ENCODE measurements around the gene CTNNA1.

CTNNA1 gene

DNA sequence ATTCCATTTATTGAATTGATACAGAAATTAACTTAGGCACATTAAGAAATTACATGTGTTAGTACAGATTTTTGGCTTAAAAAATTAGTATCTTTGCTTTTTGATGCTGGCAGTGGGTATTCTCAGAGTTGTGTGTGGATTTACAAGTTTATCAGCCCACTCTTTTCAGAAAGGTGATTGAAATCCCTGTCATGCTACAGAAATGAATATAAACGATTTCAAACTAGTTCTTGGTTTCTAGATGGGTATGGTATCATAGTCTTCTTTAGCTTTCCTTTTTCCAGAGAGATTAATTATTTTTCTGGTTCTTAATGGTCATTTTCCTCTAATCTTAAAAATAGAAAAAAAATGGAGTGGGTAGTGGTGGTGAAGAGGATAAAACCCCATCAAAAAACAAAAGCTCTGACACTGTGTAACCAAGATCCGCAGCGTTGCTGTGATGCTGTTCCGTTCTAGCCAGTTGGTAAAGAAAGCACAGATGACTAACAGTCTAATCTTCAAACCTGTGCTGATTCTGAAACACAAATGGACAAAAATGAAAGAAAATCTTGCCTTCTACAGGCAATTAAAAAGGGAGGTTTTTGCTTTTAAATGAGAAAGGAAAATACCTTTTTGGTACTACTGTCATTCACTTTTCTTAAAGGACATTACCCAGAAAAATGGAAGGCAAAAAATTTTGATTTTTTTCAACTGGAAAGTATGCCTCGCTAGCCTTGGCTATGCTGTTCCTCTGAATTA is 116.7 kb downstream of the CTNNA1 start:
- no peak overlapping the region for H3K27ac ChIP-seq (ENCODE audit: low read length)
- no peaks in the 10 kb centered on the region for H3K36me3 ChIP-seq (ENCODE audit: control insufficient read depth in 1 of 2, insufficient read depth in 2 of 2, low read length in 2 of 2)
- H3K4me3 ChIP-seq (ENCODE audit: low read depth in 1 of 2, low read length in 2 of 2), result no peak overlapping the region
- no peaks in the 10 kb centered on the region for H3K27me3 ChIP-seq (ENCODE audit: low read depth, low read length)
- no peaks in the 10 kb centered on the region for H3K9me3 ChIP-seq (ENCODE audit: control insufficient read depth in 1 of 2, low read length in 2 of 2)
- H3K4me1 ChIP-seq (ENCODE audit: control insufficient read depth in 1 of 2, insufficient read depth in 2 of 2, low read length in 2 of 2), result peaks cover 6 to 43% of the 10 kb centered on the region in 2 donors

DNA sequence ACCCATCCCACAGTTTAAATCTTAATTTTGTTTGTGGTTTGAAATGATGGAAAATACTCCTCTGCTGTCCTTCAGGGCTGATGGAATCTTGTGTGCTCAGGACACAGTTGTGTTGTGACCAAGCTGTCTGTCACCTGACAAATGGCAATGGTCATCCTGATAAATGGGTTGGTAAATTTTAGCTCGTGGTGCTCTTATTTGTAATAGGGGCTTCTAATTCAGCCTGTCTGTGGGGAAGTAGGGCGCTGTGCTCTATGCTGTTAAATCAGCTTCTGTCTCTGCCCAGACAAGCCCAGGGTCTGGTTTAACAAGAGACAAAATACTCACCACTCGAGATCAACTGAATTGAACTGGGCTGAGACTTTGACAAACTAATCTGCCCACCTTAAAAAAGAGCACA is 117.4 kb downstream of the CTNNA1 start:
- no peak overlapping the region for H3K27ac ChIP-seq (ENCODE audit: low read length)
- no peaks in the 10 kb centered on the region for H3K27me3 ChIP-seq (ENCODE audit: low read depth, low read length)
- H3K4me3 ChIP-seq (ENCODE audit: low read depth in 1 of 2, low read length in 2 of 2), result no peak overlapping the region
- H3K4me1 ChIP-seq (ENCODE audit: control insufficient read depth in 1 of 2, insufficient read depth in 2 of 2, low read length in 2 of 2), result peaks cover 6 to 43% of the 10 kb centered on the region in 2 donors
- no peaks in the 10 kb centered on the region for H3K36me3 ChIP-seq (ENCODE audit: control insufficient read depth in 1 of 2, insufficient read depth in 2 of 2, low read length in 2 of 2)
- no peaks in the 10 kb centered on the region for H3K9me3 ChIP-seq (ENCODE audit: control insufficient read depth in 1 of 2, low read length in 2 of 2)

DNA sequence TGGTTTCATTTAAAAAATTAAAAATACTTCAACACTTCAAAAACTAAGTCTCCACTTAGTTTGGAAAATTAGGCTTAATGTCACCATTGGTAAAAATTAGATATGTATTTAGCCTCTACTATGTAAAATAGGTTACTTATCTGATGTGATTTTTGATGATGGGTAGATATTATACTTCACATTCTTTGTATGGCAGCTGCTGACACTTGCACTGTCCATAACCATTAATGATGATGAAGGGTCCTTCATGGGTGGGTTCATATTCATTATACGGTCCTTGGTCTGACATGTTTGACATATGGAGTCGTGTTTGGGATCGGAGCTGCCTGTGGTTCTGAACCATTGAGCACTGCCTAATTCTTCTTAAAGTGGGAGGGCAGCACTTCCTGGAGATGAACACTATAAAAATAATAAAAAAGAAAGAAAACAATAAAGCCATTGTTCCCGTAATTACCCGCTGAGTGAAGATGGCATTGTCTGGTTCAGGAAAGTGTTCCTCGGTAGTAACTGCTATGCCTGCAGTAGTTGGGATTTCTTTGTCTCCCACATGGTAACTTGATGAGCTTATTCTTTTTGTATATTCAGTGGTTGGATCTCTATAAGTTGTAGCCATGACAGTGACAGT is 119.7 kb downstream of the CTNNA1 start:
- Histone ChIP-seq H3K9me3 (ENCODE audit: control insufficient read depth in 1 of 2, low read length in 2 of 2) (no peaks in the 10 kb centered on the region), H3K4me3 (ENCODE audit: low read depth in 1 of 2, low read length in 2 of 2) (no peak overlapping the region), H3K27me3 (ENCODE audit: low read depth, low read length) (no peaks in the 10 kb centered on the region), H3K27ac (ENCODE audit: low read length) (no peak overlapping the region), H3K36me3 (ENCODE audit: control insufficient read depth in 1 of 2, insufficient read depth in 2 of 2, low read length in 2 of 2) (no peaks in the 10 kb centered on the region), H3K4me1 (ENCODE audit: control insufficient read depth in 1 of 2, insufficient read depth in 2 of 2, low read length in 2 of 2) (peaks cover 6 to 40% of the 10 kb centered on the region in 2 donors)

DNA sequence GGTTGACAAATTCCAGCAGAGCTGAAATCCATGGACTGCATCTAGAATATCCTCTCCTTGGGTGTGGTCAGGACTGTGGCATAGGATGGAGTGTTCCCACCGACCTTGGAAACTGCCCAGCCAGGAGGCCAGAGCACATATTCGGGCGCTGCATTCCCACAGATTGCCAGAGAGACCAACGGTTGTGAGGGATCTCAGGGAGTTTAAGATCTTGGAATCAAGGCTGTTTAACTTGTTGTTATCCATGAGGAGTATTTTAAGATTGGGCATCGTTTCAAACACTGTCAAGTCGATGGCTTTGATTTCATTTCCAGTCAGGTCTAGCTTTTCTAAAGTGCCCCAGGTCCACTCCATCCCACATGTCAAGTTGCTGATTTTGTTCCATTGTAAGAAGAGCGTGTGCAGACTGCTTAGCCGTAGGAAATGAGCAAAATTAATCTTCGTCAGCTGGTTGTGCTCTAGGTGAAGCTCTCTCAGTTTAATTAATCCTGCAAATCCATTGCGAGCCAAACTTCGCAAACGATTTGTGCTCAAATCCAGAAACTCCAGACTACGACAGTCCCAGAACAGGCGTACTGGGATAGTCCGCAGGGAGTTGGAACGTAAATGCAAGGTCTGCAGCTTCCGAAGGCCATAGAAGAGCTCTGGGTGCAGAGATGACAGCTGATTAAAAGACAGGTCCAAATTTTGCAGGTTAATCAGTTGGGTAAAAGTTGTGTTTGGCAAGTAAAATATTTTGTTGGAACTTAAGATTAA is 120.4 kb downstream of the CTNNA1 start:
- H3K4me3 ChIP-seq (ENCODE audit: low read depth in 1 of 2, low read length in 2 of 2), result no peak overlapping the region
- H3K4me1 ChIP-seq (ENCODE audit: control insufficient read depth in 1 of 2, insufficient read depth in 2 of 2, low read length in 2 of 2), result peaks cover 6 to 40% of the 10 kb centered on the region in 2 donors
- no peaks in the 10 kb centered on the region for H3K36me3 ChIP-seq (ENCODE audit: control insufficient read depth in 1 of 2, insufficient read depth in 2 of 2, low read length in 2 of 2)
- no peaks in the 10 kb centered on the region for H3K9me3 ChIP-seq (ENCODE audit: control insufficient read depth in 1 of 2, low read length in 2 of 2)
- no peaks in the 10 kb centered on the region for H3K27me3 ChIP-seq (ENCODE audit: low read depth, low read length)
- H3K27ac ChIP-seq (ENCODE audit: low read length), result no peak overlapping the region

DNA sequence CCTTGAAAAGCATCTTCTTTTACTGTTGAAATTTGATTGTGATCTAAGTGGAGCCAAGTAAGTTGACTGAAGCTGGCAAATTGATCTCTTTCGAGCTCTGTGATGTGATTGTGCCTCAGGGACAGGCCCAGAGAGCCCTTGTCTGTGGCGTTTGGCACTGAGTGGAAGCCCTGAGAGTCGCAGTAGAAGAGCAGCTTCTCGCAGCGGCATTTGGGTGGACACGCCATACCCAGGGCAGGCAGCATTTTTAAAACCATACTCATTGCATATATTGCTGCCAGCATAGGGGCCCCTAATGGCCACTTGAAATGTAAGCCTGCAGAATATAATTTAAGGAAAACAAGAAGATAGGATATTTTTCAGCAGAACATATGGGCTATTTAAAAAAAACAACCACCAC is 121.0 kb downstream of the CTNNA1 start:
- H3K4me3 ChIP-seq (ENCODE audit: low read depth in 1 of 2, low read length in 2 of 2), result no peak overlapping the region
- no peaks in the 10 kb centered on the region for H3K36me3 ChIP-seq (ENCODE audit: control insufficient read depth in 1 of 2, insufficient read depth in 2 of 2, low read length in 2 of 2)
- no peak overlapping the region for H3K27ac ChIP-seq (ENCODE audit: low read length)
- no peaks in the 10 kb centered on the region for H3K27me3 ChIP-seq (ENCODE audit: low read depth, low read length)
- H3K9me3 ChIP-seq (ENCODE audit: control insufficient read depth in 1 of 2, low read length in 2 of 2), result no peaks in the 10 kb centered on the region
- peaks cover 6 to 40% of the 10 kb centered on the region in 2 donors for H3K4me1 ChIP-seq (ENCODE audit: control insufficient read depth in 1 of 2, insufficient read depth in 2 of 2, low read length in 2 of 2)

DNA sequence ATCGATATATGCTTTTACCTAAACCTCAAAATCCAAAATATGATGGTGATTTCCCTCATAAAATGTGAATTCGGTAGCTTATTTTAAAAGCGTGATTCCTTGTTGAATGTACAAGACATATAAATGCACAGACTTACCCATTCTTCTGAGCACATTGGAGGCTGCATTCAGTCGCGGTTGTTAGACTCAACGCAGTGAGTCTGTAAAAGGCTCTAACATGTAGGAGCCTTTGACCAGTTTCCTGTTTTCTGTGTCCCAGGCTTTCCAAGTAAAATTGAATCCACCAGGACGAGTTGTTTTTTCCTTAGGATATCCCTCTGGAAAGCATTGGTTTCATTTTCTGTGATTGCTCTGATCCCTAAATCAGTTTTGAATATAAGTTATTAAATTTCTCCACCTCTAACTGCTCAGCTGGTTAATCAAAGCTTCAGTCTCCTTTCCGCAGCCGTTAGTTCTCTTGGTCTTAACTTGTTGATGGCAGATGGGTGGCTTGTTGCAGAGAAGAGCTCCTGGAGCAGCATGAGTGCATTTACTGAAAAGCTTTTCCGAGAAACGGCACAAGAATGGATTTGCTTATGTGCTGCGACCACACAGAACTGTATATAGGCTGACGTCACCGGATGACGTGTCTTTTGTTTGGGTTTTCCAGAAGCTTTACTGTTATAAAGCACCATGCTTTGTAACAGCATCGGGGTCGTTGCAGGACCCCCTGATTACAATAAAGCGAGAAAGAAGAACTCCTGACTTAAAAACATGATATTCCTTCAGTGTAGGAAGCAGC is 121.7 kb downstream of the CTNNA1 start, which contains the start of gene LRRTM2:
LRRTM2 (minus strand) TSS at position 565 of the 781 bp plus-strand sequence; CDS start at position 141, 424 bp downstream.
- Histone ChIP-seq H3K4me3 (ENCODE audit: low read depth in 1 of 2, low read length in 2 of 2) (peak within 1 kb of the TSS; percentile 41), H3K27ac (ENCODE audit: low read length) (peak within 1 kb of the TSS; percentile 40), H3K9me3 (ENCODE audit: control insufficient read depth in 1 of 2, low read length in 2 of 2) (no peaks in the 10 kb centered on the region), H3K36me3 (ENCODE audit: control insufficient read depth in 1 of 2, insufficient read depth in 2 of 2, low read length in 2 of 2) (no peaks in the 10 kb centered on the region), H3K27me3 (ENCODE audit: low read depth, low read length) (no peaks in the 10 kb centered on the region), H3K4me1 (ENCODE audit: control insufficient read depth in 1 of 2, insufficient read depth in 2 of 2, low read length in 2 of 2) (peaks cover 6 to 40% of the 10 kb centered on the region in 2 donors)

DNA sequence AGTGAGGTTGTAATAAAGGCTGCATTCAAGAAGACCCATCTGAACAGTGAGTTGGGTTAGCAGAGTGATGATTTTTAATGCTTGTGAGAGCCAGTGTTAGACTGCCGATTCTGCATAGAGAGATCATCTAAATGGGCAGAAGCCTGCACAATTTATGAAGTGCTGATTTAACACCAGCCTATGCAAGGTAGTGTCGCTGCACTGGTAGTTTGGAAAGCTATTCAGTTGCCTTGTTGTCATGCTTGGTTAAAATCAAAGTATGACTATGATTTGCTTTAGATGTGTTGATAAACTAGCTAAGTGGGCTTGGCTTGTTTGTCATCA is 122.3 kb downstream of the CTNNA1 start:
- Histone ChIP-seq H3K4me1 (ENCODE audit: control insufficient read depth in 1 of 2, insufficient read depth in 2 of 2, low read length in 2 of 2) (peaks cover 6 to 35% of the 10 kb centered on the region in 2 donors), H3K4me3 (ENCODE audit: low read depth in 1 of 2, low read length in 2 of 2) (peak overlapping the region; percentile 41)

DNA sequence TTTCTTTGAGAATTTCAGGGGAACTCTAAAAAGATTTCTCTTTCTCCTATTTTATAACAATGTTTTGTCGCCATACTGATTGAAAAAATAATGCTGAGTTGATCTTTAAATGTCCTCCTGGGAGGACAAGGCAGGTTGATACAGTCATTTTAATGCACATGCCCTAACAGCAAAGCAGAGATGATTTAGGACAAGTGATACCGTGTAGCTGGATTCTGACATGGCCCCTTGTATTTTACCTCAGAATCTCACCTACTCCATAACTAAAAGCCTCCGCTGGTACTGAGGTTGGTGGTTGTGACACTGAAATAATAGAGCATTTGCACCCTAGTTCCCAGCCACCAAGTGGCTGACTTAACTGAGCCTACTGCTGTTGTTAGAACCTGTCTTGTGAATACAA is 122.7 kb downstream of the CTNNA1 start:
- Histone ChIP-seq H3K4me3 (ENCODE audit: low read depth in 1 of 2, low read length in 2 of 2) (no peak overlapping the region), H3K9me3 (ENCODE audit: control insufficient read depth in 1 of 2, low read length in 2 of 2) (no peaks in the 10 kb centered on the region), H3K27me3 (ENCODE audit: low read depth, low read length) (no peaks in the 10 kb centered on the region), H3K27ac (ENCODE audit: low read length) (no peak overlapping the region), H3K36me3 (ENCODE audit: control insufficient read depth in 1 of 2, insufficient read depth in 2 of 2, low read length in 2 of 2) (no peaks in the 10 kb centered on the region), H3K4me1 (ENCODE audit: control insufficient read depth in 1 of 2, insufficient read depth in 2 of 2, low read length in 2 of 2) (peaks cover 6 to 31% of the 10 kb centered on the region in 2 donors)

More for the DNA sequence above, 122.3 kb downstream of the CTNNA1 start:
- H3K27me3 ChIP-seq (ENCODE audit: low read depth, low read length), result no peaks in the 10 kb centered on the region
- no peak overlapping the region for H3K27ac ChIP-seq (ENCODE audit: low read length)
- H3K9me3 ChIP-seq (ENCODE audit: control insufficient read depth in 1 of 2, low read length in 2 of 2), result no peaks in the 10 kb centered on the region
- no peaks in the 10 kb centered on the region for H3K36me3 ChIP-seq (ENCODE audit: control insufficient read depth in 1 of 2, insufficient read depth in 2 of 2, low read length in 2 of 2)

DNA sequence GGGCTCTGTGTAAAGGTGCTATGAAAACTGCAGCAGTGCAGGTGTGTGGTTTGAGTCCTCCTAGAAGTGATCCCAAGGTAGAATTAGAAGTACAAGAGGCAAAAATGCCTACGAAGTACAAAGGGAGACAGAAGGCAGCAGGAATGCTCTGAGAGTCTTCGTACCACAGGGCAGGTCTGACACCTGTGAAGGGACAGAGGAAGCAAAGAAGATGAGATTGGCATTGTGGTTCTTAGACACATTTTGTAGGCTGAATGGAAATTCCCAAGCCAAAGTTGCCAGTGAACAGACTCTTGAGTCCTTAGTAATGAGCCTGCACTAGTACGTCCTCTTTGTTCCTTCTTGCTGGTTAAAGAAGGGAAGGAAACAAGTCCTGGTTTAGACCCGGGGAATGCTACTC is 123.6 kb downstream of the CTNNA1 start:
- Histone ChIP-seq H3K27me3 (ENCODE audit: low read depth, low read length) (no peaks in the 10 kb centered on the region), H3K4me3 (ENCODE audit: low read depth in 1 of 2, low read length in 2 of 2) (no peak overlapping the region), H3K27ac (ENCODE audit: low read length) (no peak overlapping the region), H3K4me1 (ENCODE audit: control insufficient read depth in 1 of 2, insufficient read depth in 2 of 2, low read length in 2 of 2) (peaks cover 6 to 22% of the 10 kb centered on the region in 2 donors), H3K36me3 (ENCODE audit: control insufficient read depth in 1 of 2, insufficient read depth in 2 of 2, low read length in 2 of 2) (no peaks in the 10 kb centered on the region), H3K9me3 (ENCODE audit: control insufficient read depth in 1 of 2, low read length in 2 of 2) (no peaks in the 10 kb centered on the region)

DNA sequence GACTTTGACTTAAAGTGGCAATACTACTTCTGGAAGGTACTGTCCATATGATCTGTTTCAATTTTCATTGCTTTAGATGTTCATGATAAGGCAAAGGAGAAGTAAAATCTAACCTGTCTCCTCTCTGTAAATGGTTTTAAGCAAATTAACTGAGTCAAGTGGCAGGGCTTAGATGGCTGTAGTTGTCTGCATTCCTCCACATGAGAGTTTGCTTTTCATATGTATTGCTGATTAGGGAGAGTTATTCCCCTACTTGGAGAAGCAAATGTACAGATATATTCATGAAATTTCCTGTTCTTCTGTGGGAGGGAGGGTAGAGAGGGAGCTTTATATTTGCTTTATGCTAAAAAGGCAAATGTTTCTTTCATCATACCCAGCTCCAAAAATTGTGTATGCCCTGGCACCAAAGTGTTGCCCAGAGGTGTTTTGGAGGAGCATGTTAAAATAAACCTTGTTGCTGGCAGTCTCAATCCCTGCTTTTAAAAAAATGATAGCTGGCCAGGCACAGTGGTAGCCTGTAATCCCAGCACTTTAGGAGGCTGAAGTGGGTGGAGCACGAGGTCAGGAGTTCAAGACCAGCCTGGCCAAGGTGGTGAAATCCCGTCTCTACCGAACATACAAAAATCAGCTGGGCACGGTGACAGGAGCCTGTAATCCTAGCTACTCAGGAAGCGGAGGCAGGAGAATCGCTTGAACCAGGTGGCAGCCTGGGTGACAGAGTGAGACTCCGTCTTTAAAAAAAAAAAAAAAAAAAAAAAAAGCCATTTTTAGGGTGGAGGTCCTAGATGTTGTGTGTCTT is 125.4 kb downstream of the CTNNA1 start:
- Histone ChIP-seq H3K27me3 (ENCODE audit: low read depth, low read length) (no peaks in the 10 kb centered on the region), H3K4me3 (ENCODE audit: low read depth in 1 of 2, low read length in 2 of 2) (no peak overlapping the region), H3K27ac (ENCODE audit: low read length) (no peak overlapping the region), H3K36me3 (ENCODE audit: control insufficient read depth in 1 of 2, insufficient read depth in 2 of 2, low read length in 2 of 2) (no peaks in the 10 kb centered on the region), H3K4me1 (ENCODE audit: control insufficient read depth in 1 of 2, insufficient read depth in 2 of 2, low read length in 2 of 2) (peaks cover 0 to 12% of the 10 kb centered on the region in 2 donors), H3K9me3 (ENCODE audit: control insufficient read depth in 1 of 2, low read length in 2 of 2) (no peaks in the 10 kb centered on the region)

Measured in muscle layer of duodenum (tissue), 2 donors.